Measurements from ENCODE around the gene KATNB1.

- TF ChIP-seq SREBF2 (IDR thresholded peaks at IDR 0.05) (no peak), POLR2A (IDR thresholded peaks at IDR 0.05; ENCODE audit: low read length) (0 out of 2 replicates have a peak, but pooled peaks have one; percentile 8)
Observed at GRCh38 chr16:57734925-57735754, 430 bp upstream of the KATNB1 start.

All from A549 (cell line).